ENCODE results near the gene CYFIP1. TPM values are rescaled to one million over a fixed set of nuclear protein-coding genes. Genes with fewer than 3 reads are reported as not detected.

CYFIP1 gene
- total and polyA plus RNA-seq, 2 of the 8 experiments (the other 6 are each of a cell fraction or from before 2014, with no cell fraction given): 38.6 to 81.7 TPM

DNA sequence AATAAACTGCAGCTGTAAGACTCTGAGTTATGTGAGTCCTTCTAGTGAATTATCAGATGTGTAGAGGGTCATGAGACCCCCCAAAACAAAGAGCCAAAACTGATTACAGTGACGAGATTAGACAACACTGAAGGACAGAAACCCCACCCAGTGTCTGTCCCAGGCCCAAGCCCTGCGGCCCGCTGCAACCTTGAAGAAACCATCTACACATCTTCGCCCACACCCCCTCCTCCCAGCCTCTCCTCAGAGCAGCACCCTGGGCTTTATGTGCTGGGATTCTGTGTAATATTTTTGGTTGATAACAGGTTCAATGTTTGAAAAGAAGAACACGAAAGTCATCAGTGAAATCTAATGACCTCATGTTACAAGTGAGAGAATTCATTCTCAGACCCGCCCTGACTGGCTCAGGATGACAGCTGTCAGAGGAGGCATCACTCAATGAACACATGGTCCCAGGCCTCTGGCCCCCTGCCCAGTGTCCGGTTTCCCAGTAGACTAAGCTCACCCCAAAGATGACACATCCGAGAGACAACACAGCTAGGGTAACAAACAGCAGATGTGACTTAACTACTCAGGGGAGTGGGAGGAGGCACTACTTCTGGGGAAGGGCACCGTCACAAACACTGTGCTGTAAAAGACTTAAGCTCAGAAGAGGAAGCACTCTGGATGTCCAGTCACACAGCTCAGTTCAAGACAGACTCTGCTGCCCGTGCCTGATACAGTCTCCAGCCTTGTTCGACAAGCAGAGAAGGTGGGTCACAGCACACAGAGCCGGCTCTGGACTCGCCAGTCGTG, 92.8 kb downstream of the CYFIP1 start:
- no peak overlapping the region for H4K5ac ChIP-seq (ENCODE audit: insufficient read length, low read depth, low read length)
- H3K23ac ChIP-seq (ENCODE audit: insufficient read length): no peak overlapping the region
- H2BK12ac ChIP-seq (ENCODE audit: low read depth, low read length): no peak overlapping the region
- no peak overlapping the region for H2AFZ ChIP-seq (ENCODE audit: low read length)
- peaks cover 0 to 2% (median under 1%) of the 10 kb centered on the region in 4 experiments; a peak in 3 of 8 replicates for H3K36me3 ChIP-seq (ENCODE audit: control insufficient read depth in 2 of 4, insufficient read depth in 4 of 4, low read length in 3 of 4)
- no peaks in the 10 kb centered on the region for H4K20me1 ChIP-seq (replicated peaks in 1 of 2; ENCODE audit: control insufficient read depth in 1 of 2, insufficient read depth in 2 of 2, low read length in 2 of 2)
- no peak for FAIRE-seq
- no peak overlapping the region for H3K9ac ChIP-seq (replicated peaks in 1 of 4; ENCODE audit: extremely low read depth in 1 of 4, low read depth in 3 of 4, low read length in 3 of 4)
- 91% methylated on average over 14 of the region's 14 CpGs; no CpG with 5 or more reads in 1 of the 2 experiments for WGBS, 2 experiments (ENCODE audit: extremely low coverage in 1 of 2, insufficient coverage in 1 of 2, insufficient read length in 1 of 2, insufficient replicate concordance in 2 of 2, low coverage in 1 of 2, low lambda C conversion rate in 2 of 2, missing lambda C conversion rate in 1 of 2)
- no peak for DNase-seq (ENCODE audit: low read depth in 1 of 2, low spot score in 2 of 2)
- TF ChIP-seq HDAC6 (IDR thresholded peaks at IDR 0.05; ENCODE audit: low read depth, low read length): no peak
- TF ChIP-seq FOSL1 (IDR thresholded peaks at IDR 0.05; ENCODE audit: insufficient read depth, low read depth, low read length): no peak
- no peak for TF ChIP-seq ASH2L (IDR thresholded peaks at IDR 0.05; ENCODE audit: low read length)
- TF ChIP-seq SRF (IDR thresholded peaks at IDR 0.05; ENCODE audit: low read depth, low read length): no peak
- TF ChIP-seq GABPA (IDR thresholded peaks at IDR 0.05; ENCODE audit: borderline replicate concordance, insufficient read depth, low read length): no peak
- H2BK120ac ChIP-seq (replicated peaks; ENCODE audit: low read depth, low read length): no peak overlapping the region
- no peak overlapping the region for H2BK5ac ChIP-seq (ENCODE audit: low read depth, low read length)
- H2AK5ac ChIP-seq (ENCODE audit: low read depth, low read length): no peak overlapping the region
- H2BK15ac ChIP-seq (ENCODE audit: low read length): no peak overlapping the region
- no peak overlapping the region for H4K91ac ChIP-seq (replicated peaks; ENCODE audit: insufficient read length, low read length)
- peaks cover 0 to 3% (median 0%) of the 10 kb centered on the region in 4 experiments; a peak in 1 of 7 replicates for H3K4me1 ChIP-seq (replicated peaks in 1 of 4; ENCODE audit: control insufficient read depth in 3 of 4, insufficient read depth in 4 of 4, low read length in 3 of 4)
- no peak overlapping the region for H3K4ac ChIP-seq (replicated peaks; ENCODE audit: insufficient read length, low read depth, low read length)
- H3K27ac ChIP-seq (ENCODE audit: low read depth, low read length): no peak overlapping the region
- no peak overlapping the region for H4K8ac ChIP-seq (ENCODE audit: extremely low read depth, insufficient read depth, low read length)
- H3K14ac ChIP-seq (ENCODE audit: insufficient read length): no peak overlapping the region
- H3K27me3 ChIP-seq (replicated peaks in 1 of 4; ENCODE audit: control insufficient read depth in 3 of 4, extremely low read depth in 1 of 4, insufficient read depth in 3 of 4, low read length in 3 of 4): no peaks in the 10 kb centered on the region
- H3K79me1 ChIP-seq (ENCODE audit: low read depth, low read length): no peaks in the 10 kb centered on the region
- no peak overlapping the region for H3K4me3 ChIP-seq (ENCODE audit: extremely low read depth in 1 of 4, insufficient read depth in 2 of 4, low read depth in 3 of 4, low read length in 4 of 4)
- H3K23me2 ChIP-seq (ENCODE audit: low read depth, low read length): no peaks in the 10 kb centered on the region
- no peak overlapping the region for H3K56ac ChIP-seq (replicated peaks; ENCODE audit: insufficient read length, low read depth, low read length)
- H3K79me2 ChIP-seq (ENCODE audit: control insufficient read depth in 1 of 2, insufficient read depth in 2 of 2, low read length in 2 of 2): no peaks in the 10 kb centered on the region
- no peaks in the 10 kb centered on the region for H3K9me3 ChIP-seq (ENCODE audit: insufficient read depth in 2 of 2, low read depth in 1 of 2, low read length in 1 of 2)
- H2BK20ac ChIP-seq (ENCODE audit: low read length): no peak overlapping the region
- CTCF ChIA-PET (ENCODE audit: partially characterized antibody): interaction anchor here (0.5 kb wide), 1 partner anchor 43 kb away, joined by 3 read pairs; no protein-coding TSS in a partner anchor
- POLR2A ChIA-PET (ENCODE audit: partially characterized antibody): no interaction called here
- no peak overlapping the region for H3K4me2 ChIP-seq (ENCODE audit: insufficient read depth in 1 of 2, low read depth in 2 of 2, low read length in 2 of 2)
- H3K18ac ChIP-seq (ENCODE audit: extremely low read depth, low read length): no peak overlapping the region

Data from H1 (cell line).